NCI-H748 (cell line): Measurements from ENCODE around the gene SPCS1.

ENCODE experiments used
- DNase-seq: peaks from one replicate; lab custom pipeline; 2025; ENCODE audit not compliant: unreplicated experiment; lab: John Stamatoyannopoulos, UW

Gene SPCS1

GRCh38 chr3:52694528-52695189 is 11.2 kb upstream of the SPCS1 start:
- no peak for DNase-seq

GRCh38 chr3:52695798-52696671 is 9.9 kb upstream of the SPCS1 start:
- no peak for DNase-seq

GRCh38 chr3:52696830-52697631 is 8.9 kb upstream of the SPCS1 start:
- DNase-seq, result no peak

GRCh38 chr3:52697632-52697965 is 8.3 kb upstream of the SPCS1 start:
- DNase-seq, result no peak

- DNase-seq, result no peak
Observed at GRCh38 chr3:52703341-52703740, 2.6 kb upstream of the SPCS1 start.

GRCh38 chr3:52704611-52705437 is 1.1 kb upstream of the SPCS1 start:
- peak; percentile 5 for DNase-seq

GRCh38 chr3:52705438-52705687 is 543 bp upstream of the SPCS1 start:
- DNase-seq, result no peak

- DNase-seq, result no peak
Observed at GRCh38 chr3:52707585-52707984, 1.7 kb downstream of the SPCS1 start.

GRCh38 chr3:52710512-52710911 is 4.6 kb downstream of the SPCS1 start:
- DNase-seq, result no peak

- DNase-seq, result no peak
Observed at GRCh38 chr3:52712291-52713212, 6.6 kb downstream of the SPCS1 start.

- DNase-seq, result no peak
Observed at GRCh38 chr3:52714335-52715302, 8.7 kb downstream of the SPCS1 start.

- DNase-seq, result no peak
Observed at GRCh38 chr3:52715714-52716305, 9.9 kb downstream of the SPCS1 start.

- DNase-seq, result no peak
Observed at GRCh38 chr3:52719618-52720017, 13.7 kb downstream of the SPCS1 start.

GRCh38 chr3:52721002-52721729 is 15.3 kb downstream of the SPCS1 start:
- DNase-seq, result no peak

- DNase-seq, result no peak
Observed at GRCh38 chr3:52721730-52722008, 15.8 kb downstream of the SPCS1 start.

- no peak for DNase-seq
Observed at GRCh38 chr3:52722491-52722890, 16.6 kb downstream of the SPCS1 start.

GRCh38 chr3:52723935-52724334 is 18.0 kb downstream of the SPCS1 start:
- no peak for DNase-seq

- DNase-seq, result no peak
Observed at GRCh38 chr3:52724511-52724910, 18.6 kb downstream of the SPCS1 start.
